SK-N-SH treated with all-trans-retinoic acid at 6 μM for 48 hours (cell line): ENCODE results near the gene PRDM7.

Experiments
- PATZ1 ChIP-seq: fragments of 250-450 bp; sonication (Bioruptor Pico); IDR thresholded peaks from 2 replicates; pipeline ENCODE4 v1.8.0; 2020; ENCODE audit warnings: mild to moderate bottlenecking, moderate library complexity, borderline replicate concordance
- TCF4 ChIP-seq: fragments of 250-450 bp; sonication (Bioruptor Pico); IDR thresholded peaks from 2 replicates; pipeline ENCODE4 v1.8.0; 2021; ENCODE audit warnings: mild to moderate bottlenecking, moderate library complexity, borderline replicate concordance
- TSHZ2 ChIP-seq: fragments of 250-450 bp; sonication (Bioruptor Pico); IDR thresholded peaks from 2 replicates; pipeline ENCODE4 v1.5.0; 2020; ENCODE audit warnings: mild to moderate bottlenecking, moderate library complexity
- ZFP3 ChIP-seq: fragments of 250-450 bp; sonication (Bioruptor Pico); IDR thresholded peaks from 2 replicates; pipeline ENCODE4 v1.5.0; 2020; ENCODE audit warnings: mild to moderate bottlenecking, moderate library complexity

- TF ChIP-seq ZFP3 (CRISPR knock-in tag) (no peak), PATZ1 (no peak), TCF4 (CRISPR knock-in tag) (no peak), TSHZ2 (no peak)
Measured at GRCh38 chr16:90061437-90061836, 15.7 kb downstream of the PRDM7 start.
